Panc1 (cell line): Measurements from ENCODE around the gene WNT3A.

Experiments used
- POLR2AphosphoS5 ChIP-seq: IDR thresholded peaks from 2 replicates; pipeline ENCODE4 v1.6.1; 2012; ENCODE audit warnings: mild to moderate bottlenecking, low read depth, low read length, moderate library complexity
- TF ChIP-seq, protein P1 (sequence below), 2 experiments: IDR thresholded peaks; 2 replicates each; pipeline ENCODE4 v1.6.1; 2011 to 2012; ENCODE audit warnings: low read depth in 2 of 2, control low read depth in 1 of 2, low read length in 1 of 2, mild to moderate bottlenecking in 1 of 2, moderate library complexity in 1 of 2; ENCODE audit not compliant: insufficient read depth in 1 of 2
- TF ChIP-seq, protein P2 (sequence below): fragments of 450-650 bp; IDR thresholded peaks from 2 replicates; pipeline ENCODE4 v1.5.1; 2017; ENCODE audit warnings: mild to moderate bottlenecking

DNA sequence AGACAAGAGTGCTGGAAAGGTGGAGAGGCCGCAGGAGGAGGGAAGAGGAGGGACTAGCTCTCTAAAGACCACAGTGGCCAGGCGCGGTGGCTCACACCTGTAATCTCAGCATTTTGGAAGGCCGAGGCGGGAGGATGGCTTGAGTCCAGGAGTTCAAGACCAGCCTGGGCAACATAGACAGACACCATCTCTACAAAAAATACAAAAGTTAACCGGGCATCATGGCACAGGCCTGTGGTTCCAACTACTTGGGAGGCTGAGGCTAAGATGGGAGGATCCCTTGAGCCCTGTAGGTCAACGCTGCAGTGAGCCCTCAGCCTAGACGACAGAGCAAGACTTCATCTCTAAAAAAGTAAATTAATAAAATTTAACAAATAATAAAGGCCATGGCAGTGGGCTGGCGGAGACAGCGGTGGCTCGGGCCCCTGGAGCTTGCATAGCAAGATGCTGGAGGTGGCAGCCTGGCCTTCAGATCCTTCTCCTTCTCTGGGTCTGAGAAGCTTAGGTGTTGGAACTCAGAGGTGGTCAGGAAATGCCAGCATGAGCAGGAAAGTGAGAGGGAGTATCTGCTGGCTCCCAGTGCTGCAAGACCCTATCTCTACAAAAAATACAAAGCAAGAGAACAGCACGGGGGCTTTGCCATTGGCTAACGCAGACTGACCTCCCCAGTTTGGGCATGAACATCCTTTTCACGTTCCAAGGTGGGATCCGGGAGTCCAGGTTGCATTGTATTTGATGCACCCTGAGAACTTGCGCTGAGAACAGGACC is 10.7 kb downstream of the WNT3A start:
- TF ChIP-seq, protein P1, sequence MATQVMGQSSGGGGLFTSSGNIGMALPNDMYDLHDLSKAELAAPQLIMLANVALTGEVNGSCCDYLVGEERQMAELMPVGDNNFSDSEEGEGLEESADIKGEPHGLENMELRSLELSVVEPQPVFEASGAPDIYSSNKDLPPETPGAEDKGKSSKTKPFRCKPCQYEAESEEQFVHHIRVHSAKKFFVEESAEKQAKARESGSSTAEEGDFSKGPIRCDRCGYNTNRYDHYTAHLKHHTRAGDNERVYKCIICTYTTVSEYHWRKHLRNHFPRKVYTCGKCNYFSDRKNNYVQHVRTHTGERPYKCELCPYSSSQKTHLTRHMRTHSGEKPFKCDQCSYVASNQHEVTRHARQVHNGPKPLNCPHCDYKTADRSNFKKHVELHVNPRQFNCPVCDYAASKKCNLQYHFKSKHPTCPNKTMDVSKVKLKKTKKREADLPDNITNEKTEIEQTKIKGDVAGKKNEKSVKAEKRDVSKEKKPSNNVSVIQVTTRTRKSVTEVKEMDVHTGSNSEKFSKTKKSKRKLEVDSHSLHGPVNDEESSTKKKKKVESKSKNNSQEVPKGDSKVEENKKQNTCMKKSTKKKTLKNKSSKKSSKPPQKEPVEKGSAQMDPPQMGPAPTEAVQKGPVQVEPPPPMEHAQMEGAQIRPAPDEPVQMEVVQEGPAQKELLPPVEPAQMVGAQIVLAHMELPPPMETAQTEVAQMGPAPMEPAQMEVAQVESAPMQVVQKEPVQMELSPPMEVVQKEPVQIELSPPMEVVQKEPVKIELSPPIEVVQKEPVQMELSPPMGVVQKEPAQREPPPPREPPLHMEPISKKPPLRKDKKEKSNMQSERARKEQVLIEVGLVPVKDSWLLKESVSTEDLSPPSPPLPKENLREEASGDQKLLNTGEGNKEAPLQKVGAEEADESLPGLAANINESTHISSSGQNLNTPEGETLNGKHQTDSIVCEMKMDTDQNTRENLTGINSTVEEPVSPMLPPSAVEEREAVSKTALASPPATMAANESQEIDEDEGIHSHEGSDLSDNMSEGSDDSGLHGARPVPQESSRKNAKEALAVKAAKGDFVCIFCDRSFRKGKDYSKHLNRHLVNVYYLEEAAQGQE (IDR thresholded peaks at IDR 0.05; ENCODE audit: insufficient read depth in 1 of 2, low read depth in 2 of 2, low read length in 1 of 2), result no peak
- TF ChIP-seq, protein P2, sequence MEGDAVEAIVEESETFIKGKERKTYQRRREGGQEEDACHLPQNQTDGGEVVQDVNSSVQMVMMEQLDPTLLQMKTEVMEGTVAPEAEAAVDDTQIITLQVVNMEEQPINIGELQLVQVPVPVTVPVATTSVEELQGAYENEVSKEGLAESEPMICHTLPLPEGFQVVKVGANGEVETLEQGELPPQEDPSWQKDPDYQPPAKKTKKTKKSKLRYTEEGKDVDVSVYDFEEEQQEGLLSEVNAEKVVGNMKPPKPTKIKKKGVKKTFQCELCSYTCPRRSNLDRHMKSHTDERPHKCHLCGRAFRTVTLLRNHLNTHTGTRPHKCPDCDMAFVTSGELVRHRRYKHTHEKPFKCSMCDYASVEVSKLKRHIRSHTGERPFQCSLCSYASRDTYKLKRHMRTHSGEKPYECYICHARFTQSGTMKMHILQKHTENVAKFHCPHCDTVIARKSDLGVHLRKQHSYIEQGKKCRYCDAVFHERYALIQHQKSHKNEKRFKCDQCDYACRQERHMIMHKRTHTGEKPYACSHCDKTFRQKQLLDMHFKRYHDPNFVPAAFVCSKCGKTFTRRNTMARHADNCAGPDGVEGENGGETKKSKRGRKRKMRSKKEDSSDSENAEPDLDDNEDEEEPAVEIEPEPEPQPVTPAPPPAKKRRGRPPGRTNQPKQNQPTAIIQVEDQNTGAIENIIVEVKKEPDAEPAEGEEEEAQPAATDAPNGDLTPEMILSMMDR, result no peak
- TF ChIP-seq POLR2AphosphoS5, result no peak
